GM12891 (cell line): Measurements from ENCODE around the gene HMG20B.

Experiments used
- POLR2A ChIP-seq: IDR thresholded peaks from 2 replicates; pipeline ENCODE4 v1.6.1; 2011; ENCODE audit warnings: low read depth, low read length, control low read depth
- POLR2AphosphoS5 ChIP-seq: IDR thresholded peaks from 2 replicates; pipeline ENCODE4 v1.6.1; 2011; ENCODE audit warnings: low read depth, low read length, control low read depth

- TF ChIP-seq POLR2AphosphoS5 (no peak), POLR2A (no peak)
Measured at GRCh38 chr19:3622224-3622623, 49.5 kb downstream of the HMG20B start.
